Measurements from ENCODE around the gene RPA3.

The RPA3 gene

GRCh38 chr7:7718492-7718891 lies at the start of gene RPA3:
Gene RPA3, minus strand, starts transcription at chr7:7718607. Its CDS starts 78,189 bp downstream, at chr7:7640418.
- no peak for TF ChIP-seq POLR2A (IDR thresholded peaks at IDR 0.05; ENCODE audit: low read length)
- TF ChIP-seq GATA1 (IDR thresholded peaks at IDR 0.05; ENCODE audit: low read depth, low read length) = no peak
- no peak for DNase-seq

DNA sequence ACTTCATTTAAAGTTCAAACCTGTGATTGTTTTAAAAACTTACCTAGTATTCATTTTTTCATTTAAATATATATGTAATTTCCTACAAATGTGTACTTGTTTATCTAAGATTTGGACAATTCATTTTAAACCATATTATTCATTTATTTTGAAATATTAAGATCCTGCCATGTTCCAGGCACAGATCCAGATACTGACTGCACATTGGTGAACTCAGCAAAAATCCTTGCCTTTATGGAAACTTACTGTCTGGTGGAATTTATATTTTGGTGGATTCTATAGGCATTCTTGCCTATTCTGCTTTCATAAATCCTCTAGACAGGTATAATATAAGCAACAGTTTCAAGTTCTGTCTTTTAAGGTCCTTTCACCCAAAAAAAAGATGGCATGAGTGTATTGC lies 48.3 kb upstream of the RPA3 start:
- TF ChIP-seq GATA1 (IDR thresholded peaks at IDR 0.05; ENCODE audit: low read depth, low read length) (no peak), POLR2A (IDR thresholded peaks at IDR 0.05; ENCODE audit: low read length) (no peak)
- peak in 1 of 2 experiments; percentile 6 for DNase-seq

- no peak for TF ChIP-seq GATA1 (IDR thresholded peaks at IDR 0.05; ENCODE audit: low read depth, low read length)
- TF ChIP-seq POLR2A (IDR thresholded peaks at IDR 0.05; ENCODE audit: low read length) = no peak
- no peak for DNase-seq
Measured at GRCh38 chr7:7765422-7765821, 47.0 kb upstream of the RPA3 start.

- DNase-seq = no peak
- TF ChIP-seq POLR2A (IDR thresholded peaks at IDR 0.05; ENCODE audit: low read length) (no peak), GATA1 (IDR thresholded peaks at IDR 0.05; ENCODE audit: low read depth, low read length) (no peak)
Measured at GRCh38 chr7:7764520-7765396, 46.4 kb upstream of the RPA3 start.

DNA sequence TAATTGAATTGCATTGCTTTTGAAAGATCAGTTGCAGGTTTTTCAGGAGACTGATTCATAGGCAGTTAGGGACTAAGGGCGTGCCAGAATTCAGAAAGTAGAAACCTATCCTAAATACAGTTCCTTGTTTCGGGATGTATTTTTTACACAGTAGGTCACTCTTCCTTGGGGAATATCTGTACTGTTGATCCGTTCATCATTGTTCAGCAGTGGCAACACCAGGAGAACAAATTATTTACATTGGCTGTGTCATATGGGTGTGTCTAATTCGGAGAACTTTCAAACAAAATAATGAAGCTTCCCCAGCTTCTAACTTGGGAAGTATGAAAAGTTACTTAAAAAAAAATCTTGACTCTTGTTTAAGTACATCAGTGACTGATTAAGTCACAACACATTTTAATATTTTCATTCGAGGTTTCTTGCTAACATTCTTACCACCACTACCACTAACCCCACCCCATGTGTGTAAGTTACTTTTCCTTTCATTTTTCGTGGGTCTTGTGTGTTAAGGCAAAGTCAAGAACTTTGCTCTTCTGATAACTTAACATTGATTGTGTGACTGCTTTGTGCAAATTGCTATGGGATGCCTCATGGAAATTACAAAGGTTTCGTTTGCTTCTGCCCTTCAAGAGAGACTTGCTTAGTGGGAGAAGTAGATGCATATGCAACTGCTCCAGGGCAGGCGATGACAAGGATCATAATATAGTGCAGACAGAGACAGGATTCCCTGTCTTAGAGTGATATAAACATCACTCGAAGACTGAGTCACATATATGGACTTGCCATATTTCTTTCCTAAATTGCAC lies 43.8 kb upstream of the RPA3 start:
- peak; percentile 43 to 61 for DNase-seq
- TF ChIP-seq POLR2A (IDR thresholded peaks at IDR 0.05; ENCODE audit: low read length) = peak; percentile 42
- no peak for TF ChIP-seq GATA1 (IDR thresholded peaks at IDR 0.05; ENCODE audit: low read depth, low read length)

DNA sequence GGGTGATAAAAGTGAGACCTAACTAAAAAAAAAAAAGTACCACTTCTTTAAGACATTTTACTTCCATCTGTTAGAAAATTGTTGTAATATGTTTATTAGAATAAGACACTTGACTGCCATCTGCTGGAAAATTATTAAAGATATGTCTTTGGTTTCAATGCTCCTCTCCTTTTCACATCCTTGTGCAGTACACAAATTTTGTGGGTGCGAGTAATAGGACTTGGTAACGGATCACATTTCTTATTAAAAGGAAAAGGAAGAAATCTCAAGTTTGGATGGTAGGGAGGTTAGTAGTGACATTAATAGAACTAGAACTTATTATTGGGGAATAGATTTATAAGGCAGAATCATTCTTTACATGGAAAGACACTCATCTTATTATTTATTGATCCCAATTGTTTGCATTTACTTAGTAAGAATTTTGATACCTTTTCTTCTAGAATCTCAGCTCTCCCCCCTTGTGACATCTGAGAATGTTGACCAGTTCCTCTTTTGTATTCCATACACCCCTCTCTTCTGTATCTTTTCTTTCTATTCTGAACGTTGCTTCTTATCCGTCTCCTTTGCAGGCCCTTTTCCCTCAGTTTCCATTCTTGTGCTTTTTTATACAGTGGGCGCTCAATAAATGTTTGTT lies 43.0 kb upstream of the RPA3 start:
- no peak for TF ChIP-seq POLR2A (IDR thresholded peaks at IDR 0.05; ENCODE audit: low read length)
- TF ChIP-seq GATA1 (IDR thresholded peaks at IDR 0.05; ENCODE audit: low read depth, low read length) = no peak
- DNase-seq = peak; percentile 59 to 60

- TF ChIP-seq GATA1 (IDR thresholded peaks at IDR 0.05; ENCODE audit: low read depth, low read length) (no peak), POLR2A (IDR thresholded peaks at IDR 0.05; ENCODE audit: low read length) (no peak)
Measured at GRCh38 chr7:7757576-7757975, 39.2 kb upstream of the RPA3 start.

DNA sequence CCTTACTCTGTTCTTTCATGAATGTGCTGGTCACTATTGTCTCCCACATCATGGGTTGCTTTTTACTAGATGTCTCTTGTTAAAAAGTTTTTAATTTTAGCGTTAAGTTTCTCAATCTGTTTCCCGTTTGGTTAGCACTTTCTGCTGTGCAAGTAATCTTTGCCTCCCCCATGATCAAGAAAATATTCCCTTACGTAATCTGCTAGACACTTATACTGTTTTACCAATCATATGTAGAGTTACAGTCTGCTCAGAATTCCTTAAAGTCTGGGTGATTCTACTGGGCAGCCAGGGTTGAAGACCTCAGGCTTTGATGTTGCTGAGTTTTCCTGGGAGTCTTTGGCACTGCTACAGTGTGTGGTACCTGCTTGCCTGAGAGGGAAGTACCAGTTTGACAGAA lies 38.2 kb upstream of the RPA3 start:
- TF ChIP-seq POLR2A (IDR thresholded peaks at IDR 0.05; ENCODE audit: low read length) = no peak
- TF ChIP-seq GATA1 (IDR thresholded peaks at IDR 0.05; ENCODE audit: low read depth, low read length) = no peak
- no peak for DNase-seq

More at GRCh38 chr7:7757576-7757975, 39.2 kb upstream of the RPA3 start:
- no peak for DNase-seq

DNA sequence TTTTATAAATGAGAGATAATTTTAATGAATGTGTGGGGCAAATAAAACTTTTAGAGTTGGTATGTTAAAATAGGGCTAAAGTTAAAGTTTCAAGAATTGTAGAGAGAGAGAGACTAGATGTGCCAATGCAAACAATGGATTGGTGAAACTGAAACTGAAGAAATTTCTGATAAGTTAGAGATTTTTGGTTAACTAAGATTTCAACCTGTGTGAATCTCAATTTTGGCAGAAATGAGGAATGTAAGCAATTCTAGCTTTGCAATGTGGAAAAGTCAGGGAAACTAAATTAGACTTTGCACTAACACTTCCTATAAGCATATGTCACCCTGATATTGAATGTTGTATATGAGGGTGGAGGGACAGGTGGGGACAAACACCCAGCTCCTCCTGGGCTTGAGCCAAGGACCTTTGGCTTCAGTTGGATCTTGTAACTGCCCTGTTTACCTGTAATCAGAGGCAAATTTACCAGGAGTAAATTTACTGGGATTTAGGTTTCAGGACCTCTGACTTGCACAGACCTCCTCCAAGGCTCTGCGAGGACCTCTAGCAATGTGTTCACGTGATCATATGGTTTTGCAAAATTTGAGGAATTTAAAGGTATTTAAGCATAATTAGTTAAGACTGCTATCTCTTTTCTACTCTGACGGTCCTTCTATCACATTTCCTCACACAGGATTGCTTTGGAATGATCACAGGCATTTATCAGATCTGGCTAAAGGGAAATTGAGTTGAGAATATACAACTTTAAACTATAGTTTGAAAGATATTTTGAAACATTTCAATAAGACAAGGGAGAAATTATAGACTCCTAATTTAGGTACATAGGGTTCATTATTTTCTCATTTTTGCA lies 33.1 kb upstream of the RPA3 start:
- TF ChIP-seq GATA1 (IDR thresholded peaks at IDR 0.05; ENCODE audit: low read depth, low read length) (no peak), POLR2A (IDR thresholded peaks at IDR 0.05; ENCODE audit: low read length) (no peak)
- DNase-seq = peak in 1 of 2 experiments; percentile 23

DNA sequence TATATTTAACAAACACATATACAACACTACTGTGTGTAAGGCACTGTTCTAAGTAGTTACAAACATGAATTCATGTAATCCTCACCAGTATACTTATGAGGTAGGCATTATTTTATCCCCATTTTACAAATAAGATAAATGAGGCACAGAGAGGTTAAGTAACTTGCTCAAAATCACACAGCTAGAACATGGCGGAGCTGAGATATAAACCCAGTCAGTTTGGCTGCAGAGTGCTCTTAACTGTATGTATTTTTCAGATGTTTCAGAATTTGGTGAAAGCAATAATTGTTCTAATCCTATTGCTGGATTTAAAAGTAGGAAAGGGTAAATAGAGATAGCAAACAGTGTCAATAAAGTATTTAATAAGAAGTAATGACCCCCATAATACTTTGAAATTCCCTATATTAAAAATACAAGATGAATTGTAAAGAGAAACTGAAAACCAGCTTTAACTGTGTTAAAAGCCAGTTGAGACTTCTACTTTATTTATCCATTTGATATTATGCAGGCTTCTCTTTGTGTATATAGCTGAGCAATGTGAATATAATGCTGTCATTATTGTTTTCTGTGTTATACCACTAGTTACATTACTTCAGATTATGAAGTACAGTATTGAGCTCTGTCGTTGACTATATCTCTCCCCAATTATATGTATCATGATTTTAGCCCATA lies 32.3 kb upstream of the RPA3 start:
- TF ChIP-seq GATA1 (IDR thresholded peaks at IDR 0.05; ENCODE audit: low read depth, low read length) = no peak
- DNase-seq = no peak

DNA sequence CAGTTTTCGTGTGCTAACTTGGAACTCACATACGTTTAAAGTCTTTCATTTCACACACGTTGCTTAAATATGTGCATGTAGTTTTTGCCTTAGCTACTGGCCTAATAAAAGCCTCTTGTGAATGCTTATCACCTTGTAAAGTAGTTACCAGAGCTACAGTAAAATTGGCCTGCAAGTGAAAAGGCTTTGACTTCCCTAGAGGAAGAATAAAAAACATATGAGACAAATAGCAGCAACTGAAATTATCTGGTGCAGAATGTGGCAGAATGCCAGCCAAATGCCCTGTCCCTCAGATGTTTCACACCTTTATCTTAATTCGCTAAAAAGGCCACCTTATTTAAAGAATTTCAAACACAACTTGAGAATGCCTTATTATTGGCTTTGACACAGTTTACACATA lies 28.1 kb upstream of the RPA3 start:
- DNase-seq = peak; percentile 43 to 47
- TF ChIP-seq POLR2A (IDR thresholded peaks at IDR 0.05; ENCODE audit: low read length) (no peak), GATA1 (IDR thresholded peaks at IDR 0.05; ENCODE audit: low read depth, low read length) (no peak)

GRCh38 chr7:7745966-7746365 lies 27.6 kb upstream of the RPA3 start:
- DNase-seq = no peak
- no peak for TF ChIP-seq GATA1 (IDR thresholded peaks at IDR 0.05; ENCODE audit: low read depth, low read length)
- TF ChIP-seq POLR2A (IDR thresholded peaks at IDR 0.05; ENCODE audit: low read length) = no peak

- TF ChIP-seq POLR2A (IDR thresholded peaks at IDR 0.05; ENCODE audit: low read length) (no peak), GATA1 (IDR thresholded peaks at IDR 0.05; ENCODE audit: low read depth, low read length) (no peak)
- DNase-seq = no peak
Measured at GRCh38 chr7:7745258-7745657, 26.9 kb upstream of the RPA3 start.
